HUES6 (cell line): ENCODE data around the gene SMIM9.

Source experiments
- H3K27ac ChIP-seq: 2 replicates; pipeline ENCODE4 v1.7.0; 2013; ENCODE audit warnings: low read depth, mild to moderate bottlenecking, low read length, inconsistent platforms
- H3K27me3 ChIP-seq: 2 replicates; pipeline ENCODE4 v1.6.1; 2013; ENCODE audit warnings: low read length; ENCODE audit not compliant: control insufficient read depth, insufficient read depth
- H3K36me3 ChIP-seq: 2 replicates; pipeline ENCODE4 v1.6.1; 2013; ENCODE audit warnings: low read length; ENCODE audit not compliant: control insufficient read depth, insufficient read depth
- H3K4me1 ChIP-seq: 2 replicates; pipeline ENCODE4 v1.6.1; 2013; ENCODE audit warnings: low read length; ENCODE audit not compliant: control insufficient read depth, insufficient read depth
- H3K4me3 ChIP-seq: 2 replicates; pipeline ENCODE4 v1.5.1; 2013; ENCODE audit warnings: low read depth, low read length
- H3K9ac ChIP-seq: one replicate; pipeline ENCODE4 v1.6.1; 2013; ENCODE audit warnings: mild to moderate bottlenecking, low read length
- H3K9me3 ChIP-seq: 2 replicates; pipeline ENCODE4 v1.6.1; 2013; ENCODE audit warnings: low read depth, low read length; ENCODE audit not compliant: control insufficient read depth, insufficient read depth

SMIM9 gene

DNA sequence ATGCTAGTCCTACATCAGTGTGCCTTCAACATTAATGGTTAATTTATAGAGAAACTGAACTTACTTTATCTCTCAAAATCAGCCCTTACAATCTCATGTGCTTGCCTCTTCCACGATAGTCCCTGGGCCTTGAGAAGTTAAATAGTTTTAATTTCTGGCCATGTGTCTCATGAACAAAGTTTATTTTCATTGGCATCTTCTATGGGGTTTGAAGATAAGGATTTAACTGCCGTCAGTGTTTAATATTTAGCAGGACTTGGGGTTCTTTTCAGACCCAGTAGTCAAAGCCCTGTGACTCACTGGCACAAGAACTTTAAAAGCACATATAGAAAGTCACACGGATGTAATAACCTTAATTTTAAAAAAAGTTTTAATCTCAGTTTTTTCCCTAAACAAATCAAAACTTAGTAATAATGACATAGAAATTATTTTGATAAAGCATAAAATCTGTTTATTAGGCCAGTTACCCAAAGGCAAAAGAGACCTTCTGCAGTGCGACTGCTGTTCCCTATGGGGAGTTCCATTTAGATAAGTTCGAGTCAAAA, 19.1 kb downstream of the SMIM9 start:
- Histone ChIP-seq H3K4me1 (peaks cover 11% of the 10 kb centered on the region), H3K27ac (no peak overlapping the region), H3K9ac (no peak overlapping the region), H3K36me3 (no peaks in the 10 kb centered on the region), H3K4me3 (no peak overlapping the region), H3K9me3 (peaks cover 23% of the 10 kb centered on the region), H3K27me3 (no peaks in the 10 kb centered on the region)

DNA sequence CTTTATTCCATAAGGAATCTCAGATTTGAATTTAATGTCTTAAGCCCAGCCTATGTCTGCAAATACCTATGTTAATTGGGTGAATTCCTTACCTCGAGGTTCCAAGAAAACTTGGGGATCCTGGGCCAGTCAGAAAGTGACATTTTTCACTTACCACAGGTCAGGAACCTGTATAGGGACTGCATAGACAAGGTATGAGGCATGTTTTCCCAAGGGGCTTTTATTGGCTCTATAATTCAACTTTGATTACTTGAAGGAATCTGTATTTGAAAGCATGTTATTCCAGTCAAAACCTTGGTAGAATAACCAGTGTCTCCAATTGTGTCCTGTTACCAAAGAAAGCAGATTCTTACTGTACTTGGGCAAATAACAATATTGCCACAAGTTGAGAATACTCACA, 20.7 kb downstream of the SMIM9 start:
- H3K27me3 ChIP-seq, result no peaks in the 10 kb centered on the region
- H3K36me3 ChIP-seq, result no peaks in the 10 kb centered on the region
- no peaks in the 10 kb centered on the region for H3K4me1 ChIP-seq
- no peak overlapping the region for H3K27ac ChIP-seq
- H3K9ac ChIP-seq, result no peak overlapping the region
- peaks cover 15% of the 10 kb centered on the region for H3K9me3 ChIP-seq
- no peak overlapping the region for H3K4me3 ChIP-seq

DNA sequence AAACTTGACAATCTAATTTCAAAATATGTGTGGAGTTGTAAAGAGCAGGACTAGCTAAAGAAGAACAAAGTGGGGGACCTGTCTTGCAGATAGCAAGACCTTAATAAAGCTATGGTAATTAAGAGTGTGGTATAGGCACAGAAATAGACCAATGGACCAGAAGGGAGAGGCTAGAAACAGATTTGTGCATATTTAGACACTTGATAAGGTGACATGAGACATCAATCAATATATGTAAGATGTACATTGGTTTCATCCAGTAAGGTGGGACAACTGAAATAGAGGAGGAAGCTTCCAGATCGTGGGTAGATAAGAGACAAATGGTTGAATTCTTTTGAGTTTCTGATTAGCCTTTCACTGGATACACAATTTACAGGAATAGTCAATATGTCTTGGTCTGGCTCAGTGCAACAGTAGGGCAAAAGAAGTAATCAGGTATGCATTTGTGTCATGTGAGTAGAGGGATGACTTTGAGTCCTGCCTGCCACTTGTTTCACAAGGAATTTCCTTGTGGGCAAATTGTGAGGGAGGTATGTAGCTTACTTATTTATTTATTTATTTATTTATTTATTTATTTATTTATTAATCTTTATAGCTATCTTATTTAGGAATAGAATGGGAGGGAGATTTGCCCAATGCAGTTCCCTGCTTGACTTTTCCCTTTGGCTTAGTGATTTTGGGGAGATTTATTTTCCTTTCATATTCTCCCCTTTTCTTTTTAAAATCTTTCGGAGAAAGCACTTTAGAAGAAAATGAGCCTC, 21.9 kb downstream of the SMIM9 start:
- Histone ChIP-seq H3K4me1 (no peaks in the 10 kb centered on the region), H3K9ac (no peak overlapping the region), H3K27me3 (no peaks in the 10 kb centered on the region), H3K36me3 (no peaks in the 10 kb centered on the region), H3K27ac (no peak overlapping the region), H3K9me3 (peaks cover 16% of the 10 kb centered on the region), H3K4me3 (no peak overlapping the region)

DNA sequence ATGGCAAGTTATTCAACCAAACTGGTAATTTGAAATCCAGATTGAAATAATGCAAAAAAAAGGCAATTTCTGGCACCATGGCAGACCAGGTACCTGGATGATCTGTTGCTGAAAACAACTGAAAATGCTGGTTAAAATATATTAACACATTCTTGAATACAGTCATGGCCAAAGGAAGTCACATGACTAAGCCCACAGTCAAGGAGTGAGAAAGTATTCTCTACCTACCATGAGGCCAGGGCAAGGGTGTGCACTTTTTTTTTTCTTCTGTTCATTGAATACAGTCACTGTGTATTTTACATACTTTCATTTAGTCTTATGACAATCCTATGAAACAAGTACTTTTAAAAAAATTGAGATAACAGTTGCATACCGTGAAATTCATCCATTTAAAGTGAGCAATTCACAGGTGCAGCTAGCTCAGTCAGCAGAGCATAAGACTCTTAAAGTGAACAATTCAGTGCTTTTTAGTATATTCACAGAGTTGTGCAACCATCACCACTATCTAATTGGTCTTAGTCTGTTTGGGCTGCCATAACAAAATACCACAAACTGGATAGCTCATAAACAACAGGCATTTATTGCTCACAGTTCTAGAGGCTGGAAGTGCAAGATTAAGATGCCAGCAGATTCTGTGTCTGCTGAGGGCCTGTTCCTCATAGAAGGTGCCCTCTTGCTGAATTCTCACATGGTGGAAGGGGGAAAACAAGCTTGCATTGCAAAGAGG, 24.4 kb downstream of the SMIM9 start:
- Histone ChIP-seq H3K27ac (no peak overlapping the region), H3K9me3 (peaks cover 24% of the 10 kb centered on the region), H3K4me1 (peaks cover 5% of the 10 kb centered on the region; the same call in 1 of the 2 replicates), H3K9ac (no peak overlapping the region), H3K36me3 (no peaks in the 10 kb centered on the region), H3K4me3 (no peak overlapping the region), H3K27me3 (no peaks in the 10 kb centered on the region; the same call in 1 of the 2 replicates)

DNA sequence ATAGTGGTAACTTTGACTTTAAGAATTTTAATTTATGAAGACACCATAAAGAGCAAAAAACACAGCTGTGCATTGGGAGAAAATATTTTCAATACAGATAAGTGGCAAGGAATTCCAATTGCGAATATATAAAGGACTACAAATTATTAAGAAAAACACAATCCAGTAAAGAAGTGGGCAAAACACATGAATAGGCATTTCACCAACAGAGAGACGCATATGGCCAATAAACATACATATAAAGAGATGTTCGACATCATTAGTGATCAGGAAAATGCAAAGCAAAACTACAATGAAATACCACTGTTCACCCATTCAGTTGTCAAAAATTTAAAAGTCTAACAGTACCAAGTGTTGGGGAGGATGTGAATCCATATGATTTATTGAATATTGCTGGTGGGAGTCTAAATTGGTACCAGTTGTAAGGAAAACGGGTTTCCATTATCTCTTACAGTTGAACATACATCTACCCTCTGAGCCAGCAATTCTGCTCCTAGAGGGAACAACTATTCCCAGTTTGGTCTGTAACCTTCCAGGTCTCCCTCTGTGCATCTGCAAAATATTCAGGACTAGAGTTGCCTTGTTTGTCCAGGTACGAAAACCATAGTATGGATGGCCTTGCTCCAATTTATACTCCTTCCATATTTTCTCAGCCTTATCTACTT, 27.5 kb downstream of the SMIM9 start:
- Histone ChIP-seq H3K9me3 (peaks cover 30% of the 10 kb centered on the region), H3K36me3 (no peaks in the 10 kb centered on the region), H3K4me1 (peaks cover 25% of the 10 kb centered on the region; the same call in 1 of the 2 replicates), H3K9ac (no peak overlapping the region), H3K4me3 (no peak overlapping the region), H3K27me3 (peaks cover 15% of the 10 kb centered on the region; the same call in 1 of the 2 replicates), H3K27ac (no peak overlapping the region)

DNA sequence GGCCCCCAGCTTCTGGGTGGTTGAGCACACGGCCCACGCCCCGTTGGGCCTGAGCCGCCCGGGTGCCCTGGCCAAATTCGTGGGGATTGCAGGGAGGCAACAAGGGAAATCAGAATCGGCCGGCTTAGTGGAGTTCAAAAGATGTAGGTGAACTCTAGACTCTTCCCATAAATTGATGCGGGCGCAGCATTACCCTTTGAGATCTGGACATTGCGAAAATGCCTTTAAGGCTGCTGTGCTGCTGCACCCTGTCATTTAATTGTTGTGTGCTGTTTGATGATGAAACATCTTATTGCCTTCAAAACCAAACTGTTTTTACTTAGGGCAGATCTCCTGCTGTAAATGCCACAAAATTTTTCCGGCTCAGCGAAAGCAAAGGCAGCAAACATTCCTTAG, 28.8 kb downstream of the SMIM9 start:
- Histone ChIP-seq H3K9me3 (peaks cover 30% of the 10 kb centered on the region), H3K27me3 (peaks cover 15% of the 10 kb centered on the region; the same call in 1 of the 2 replicates), H3K9ac (peak overlapping the region; percentile 45), H3K4me1 (peaks cover 28% of the 10 kb centered on the region; the same call in 1 of the 2 replicates), H3K27ac (no peak overlapping the region; the same call in 1 of the 2 replicates), H3K36me3 (no peaks in the 10 kb centered on the region), H3K4me3 (peak overlapping the region; percentile 82)

DNA sequence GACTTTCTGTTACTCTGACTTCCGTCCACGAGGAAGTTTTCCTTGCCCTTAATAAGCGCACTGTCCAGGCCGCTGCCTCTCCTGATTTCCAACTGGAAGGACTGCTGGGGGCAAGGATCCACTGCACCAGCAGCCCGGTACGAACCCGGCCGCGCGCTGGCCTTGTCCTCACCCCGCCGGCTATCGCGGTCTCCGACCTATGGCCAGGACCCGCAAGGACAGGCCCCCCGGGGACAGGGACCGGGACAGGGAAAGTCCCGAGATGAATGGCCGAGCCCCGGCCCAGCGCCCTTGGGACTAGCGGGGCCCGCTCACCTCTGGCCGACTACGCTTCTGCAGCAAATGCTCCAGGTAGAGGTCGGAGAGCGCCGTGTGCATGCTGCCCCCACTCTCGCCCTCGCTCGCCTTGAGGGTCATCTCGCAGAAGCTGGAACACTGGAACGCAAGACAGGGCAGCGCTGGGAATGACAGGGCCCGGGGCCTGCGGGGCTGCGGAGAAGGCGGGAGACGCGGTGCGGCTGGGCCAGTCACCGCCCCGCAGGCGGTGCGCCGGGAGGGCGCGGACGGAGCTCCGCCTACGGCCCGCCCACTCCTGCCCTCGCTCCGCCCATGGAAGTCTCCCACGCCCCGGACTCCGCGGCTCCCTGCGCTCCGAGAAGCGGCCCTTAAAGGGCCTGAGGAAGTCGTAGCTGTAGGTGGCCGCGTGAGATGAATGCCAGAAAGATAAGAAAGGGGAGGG, 29.3 kb downstream of the SMIM9 start, which contains the start of gene MPP1:
MPP1 (minus strand) TSS at position 529 of the 739 bp plus-strand sequence; CDS start at position 417, 112 bp downstream.
- H3K4me3 ChIP-seq, result peak within 1 kb of the TSS; percentile 82
- H3K27ac ChIP-seq, result peak within 1 kb of the TSS; percentile 31; the same call in 1 of the 2 replicates
- no peaks in the 10 kb centered on the region for H3K36me3 ChIP-seq
- H3K9ac ChIP-seq, result peak within 1 kb of the TSS; percentile 77
- peaks cover 30% of the 10 kb centered on the region for H3K9me3 ChIP-seq
- peaks cover 34% of the 10 kb centered on the region; the same call in 1 of the 2 replicates for H3K4me1 ChIP-seq
- H3K27me3 ChIP-seq, result peaks cover 15% of the 10 kb centered on the region; the same call in 1 of the 2 replicates

DNA sequence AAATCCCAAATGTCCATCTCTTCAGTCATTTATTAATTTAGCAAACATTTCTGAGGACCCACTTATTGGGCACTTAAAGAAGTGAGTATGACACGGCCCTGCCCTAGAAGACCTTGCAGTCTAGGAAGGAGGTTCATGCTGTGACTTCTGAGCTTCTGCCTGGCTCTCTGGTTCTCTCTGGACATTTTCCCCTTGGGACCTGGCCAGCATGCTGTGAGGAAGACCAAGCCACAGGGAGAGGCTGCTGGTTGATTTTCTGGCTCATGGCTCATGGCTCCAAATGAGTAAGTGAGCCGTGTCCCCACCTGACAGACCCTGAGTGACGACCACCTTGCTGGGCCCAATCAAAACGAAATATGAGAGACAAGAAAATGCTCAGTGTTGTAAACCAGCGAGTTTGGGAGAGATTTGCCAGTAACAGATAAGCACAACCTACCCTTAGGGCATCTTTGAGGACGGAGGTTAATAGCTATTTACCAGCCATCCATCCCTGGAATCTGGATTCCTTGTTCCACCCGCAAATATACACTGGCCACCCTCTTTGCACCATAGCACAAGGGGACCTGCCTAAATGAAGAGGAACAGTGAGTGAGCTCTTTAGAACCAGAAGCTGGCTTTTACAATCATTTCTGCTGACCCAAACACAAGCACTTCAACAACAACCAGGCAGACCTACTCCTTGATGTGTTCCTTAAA, 30.1 kb downstream of the SMIM9 start:
- Histone ChIP-seq H3K4me3 (peak overlapping the region; percentile 82), H3K27me3 (peaks cover 15% of the 10 kb centered on the region; the same call in 1 of the 2 replicates), H3K36me3 (no peaks in the 10 kb centered on the region), H3K4me1 (peaks cover 41% of the 10 kb centered on the region), H3K27ac (no peak overlapping the region; the same call in 1 of the 2 replicates), H3K9ac (peak overlapping the region; percentile 77), H3K9me3 (peaks cover 27% of the 10 kb centered on the region)

DNA sequence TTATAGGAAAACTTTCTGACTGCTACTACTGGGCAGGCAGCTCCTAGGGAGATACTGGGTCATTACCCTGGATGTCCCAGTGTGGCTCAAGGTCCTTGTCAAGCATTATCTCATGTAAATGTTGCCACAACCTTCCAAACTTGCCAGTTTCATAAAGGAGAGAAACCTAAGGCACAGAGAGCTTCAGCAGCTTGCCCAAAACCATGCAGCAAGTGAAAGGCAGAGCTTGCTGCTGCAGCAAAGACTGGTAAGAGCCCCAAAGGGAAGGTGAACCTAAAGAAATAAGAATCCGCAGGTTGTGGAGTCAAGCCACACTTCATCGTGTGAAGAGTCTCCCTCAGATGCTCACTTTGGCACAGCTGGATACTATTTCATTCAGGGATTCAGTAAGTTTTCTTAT, 31.5 kb downstream of the SMIM9 start:
- Histone ChIP-seq H3K9me3 (peaks cover 23% of the 10 kb centered on the region), H3K4me1 (peaks cover 47% of the 10 kb centered on the region), H3K27me3 (peaks cover 15% of the 10 kb centered on the region; the same call in 1 of the 2 replicates), H3K27ac (no peak overlapping the region), H3K9ac (no peak overlapping the region), H3K4me3 (no peak overlapping the region; the same call in 1 of the 2 replicates), H3K36me3 (no peaks in the 10 kb centered on the region)
